ENCODE measurements around the gene GATA3. TPM values are rescaled to one million over a fixed set of nuclear protein-coding genes. Genes with fewer than 3 reads are reported as not detected.

Gene GATA3
- polyA plus RNA-seq, 1 experiment: 0.06 TPM

DNA sequence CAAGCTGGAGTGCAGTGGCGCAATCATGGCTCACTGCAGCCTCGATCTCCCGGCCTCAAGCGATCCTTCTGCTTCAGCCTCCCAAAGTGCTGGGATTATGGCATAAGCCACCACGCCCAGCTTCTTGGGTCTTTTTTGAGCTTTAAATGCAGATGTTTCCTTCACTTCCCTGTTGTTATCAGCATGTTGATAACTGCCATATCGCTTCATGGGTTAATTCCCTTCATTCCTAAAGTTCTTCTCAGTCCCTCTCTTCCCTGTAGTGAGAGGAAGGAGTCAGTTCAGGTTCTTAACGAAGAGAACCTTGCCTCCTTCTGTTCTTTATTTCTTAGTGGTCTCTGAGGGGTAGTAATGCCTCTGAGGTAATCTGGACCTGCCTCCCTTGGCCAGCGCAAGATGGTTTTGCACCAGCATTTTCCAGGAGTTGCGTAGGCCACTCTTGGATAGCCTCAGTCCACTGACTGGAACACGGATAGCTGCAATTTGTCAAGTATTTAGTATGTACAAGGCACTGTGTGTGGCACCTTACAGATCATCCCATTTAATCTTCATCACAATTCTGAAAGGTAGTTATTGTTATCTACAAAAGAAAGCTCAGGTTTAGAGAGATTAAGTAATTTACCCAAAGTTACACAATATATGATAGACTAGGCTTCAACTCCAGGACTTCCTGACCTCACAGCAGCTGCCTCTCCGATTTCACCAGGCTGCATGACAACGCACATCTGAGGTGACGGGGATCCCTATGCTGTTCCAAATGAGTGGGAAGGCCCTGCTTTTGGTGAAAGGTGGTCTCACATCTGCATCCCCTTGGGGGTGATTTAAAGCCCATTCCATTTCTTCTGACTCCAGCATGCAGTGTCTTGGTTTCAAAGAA lies 60.5 kb downstream of the GATA3 start:
- DNase-seq (ENCODE audit: low read depth): no peak
- Histone ChIP-seq H3K36me3 (ENCODE audit: control insufficient read depth, insufficient read depth, low read length) (no peaks in the 10 kb centered on the region), H3K4me3 (ENCODE audit: low read depth, low read length) (no peak overlapping the region), H3K27me3 (ENCODE audit: control insufficient read depth, insufficient read depth, low read length) (no peaks in the 10 kb centered on the region)
- POLR2A ChIA-PET: no interaction called here
- TF ChIP-seq, protein P1, sequence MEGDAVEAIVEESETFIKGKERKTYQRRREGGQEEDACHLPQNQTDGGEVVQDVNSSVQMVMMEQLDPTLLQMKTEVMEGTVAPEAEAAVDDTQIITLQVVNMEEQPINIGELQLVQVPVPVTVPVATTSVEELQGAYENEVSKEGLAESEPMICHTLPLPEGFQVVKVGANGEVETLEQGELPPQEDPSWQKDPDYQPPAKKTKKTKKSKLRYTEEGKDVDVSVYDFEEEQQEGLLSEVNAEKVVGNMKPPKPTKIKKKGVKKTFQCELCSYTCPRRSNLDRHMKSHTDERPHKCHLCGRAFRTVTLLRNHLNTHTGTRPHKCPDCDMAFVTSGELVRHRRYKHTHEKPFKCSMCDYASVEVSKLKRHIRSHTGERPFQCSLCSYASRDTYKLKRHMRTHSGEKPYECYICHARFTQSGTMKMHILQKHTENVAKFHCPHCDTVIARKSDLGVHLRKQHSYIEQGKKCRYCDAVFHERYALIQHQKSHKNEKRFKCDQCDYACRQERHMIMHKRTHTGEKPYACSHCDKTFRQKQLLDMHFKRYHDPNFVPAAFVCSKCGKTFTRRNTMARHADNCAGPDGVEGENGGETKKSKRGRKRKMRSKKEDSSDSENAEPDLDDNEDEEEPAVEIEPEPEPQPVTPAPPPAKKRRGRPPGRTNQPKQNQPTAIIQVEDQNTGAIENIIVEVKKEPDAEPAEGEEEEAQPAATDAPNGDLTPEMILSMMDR (IDR thresholded peaks at IDR 0.05; ENCODE audit: insufficient read depth, low read depth, low read length): no peak
- CTCF ChIA-PET: no interaction called here

DNA sequence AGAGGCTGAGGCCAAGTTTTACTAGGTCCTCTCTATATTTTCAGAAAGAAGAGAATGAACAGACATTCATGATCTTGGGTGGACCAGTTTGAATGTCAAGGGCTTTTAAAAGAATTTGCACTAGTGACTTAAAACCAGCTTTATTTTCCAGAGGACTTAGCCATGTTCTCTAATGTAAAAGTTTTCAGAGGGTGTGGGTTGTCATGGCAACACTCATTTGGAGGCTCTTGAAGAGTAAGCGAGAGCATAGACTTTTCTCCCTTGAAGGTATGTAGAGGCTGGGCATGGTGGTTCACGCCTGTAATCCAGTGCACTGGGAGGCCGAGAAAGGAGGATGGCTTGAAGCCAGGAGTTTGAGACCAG lies 61.1 kb downstream of the GATA3 start:
- TF ChIP-seq, protein P1 (IDR thresholded peaks at IDR 0.05; ENCODE audit: insufficient read depth, low read depth, low read length): no peak
- CTCF ChIA-PET: no interaction called here
- Histone ChIP-seq H3K36me3 (ENCODE audit: control insufficient read depth, insufficient read depth, low read length) (no peaks in the 10 kb centered on the region), H3K4me3 (ENCODE audit: low read depth, low read length) (no peak overlapping the region), H3K27me3 (ENCODE audit: control insufficient read depth, insufficient read depth, low read length) (no peaks in the 10 kb centered on the region)
- POLR2A ChIA-PET: no interaction called here
- DNase-seq (ENCODE audit: low read depth): no peak

DNA sequence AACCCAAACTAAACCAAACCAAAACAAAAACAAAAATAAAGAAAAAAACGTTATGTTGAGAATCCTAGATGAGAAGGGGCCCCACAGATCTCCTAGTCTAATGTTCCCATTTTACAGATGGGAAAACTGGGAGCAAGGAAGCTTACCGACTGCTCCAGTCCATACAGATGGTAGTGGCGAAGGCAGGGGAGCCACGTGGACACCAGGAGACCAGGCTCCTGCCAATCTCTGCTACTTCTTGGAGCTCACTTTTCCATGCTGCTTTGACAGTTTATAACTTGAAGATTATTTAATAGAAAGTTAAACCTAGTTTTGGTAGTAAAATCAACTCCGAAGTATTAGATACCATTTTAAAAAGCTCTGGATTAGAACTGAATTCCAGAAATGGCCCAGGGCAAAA lies 62.0 kb downstream of the GATA3 start:
- POLR2A ChIA-PET: no interaction called here

DNA sequence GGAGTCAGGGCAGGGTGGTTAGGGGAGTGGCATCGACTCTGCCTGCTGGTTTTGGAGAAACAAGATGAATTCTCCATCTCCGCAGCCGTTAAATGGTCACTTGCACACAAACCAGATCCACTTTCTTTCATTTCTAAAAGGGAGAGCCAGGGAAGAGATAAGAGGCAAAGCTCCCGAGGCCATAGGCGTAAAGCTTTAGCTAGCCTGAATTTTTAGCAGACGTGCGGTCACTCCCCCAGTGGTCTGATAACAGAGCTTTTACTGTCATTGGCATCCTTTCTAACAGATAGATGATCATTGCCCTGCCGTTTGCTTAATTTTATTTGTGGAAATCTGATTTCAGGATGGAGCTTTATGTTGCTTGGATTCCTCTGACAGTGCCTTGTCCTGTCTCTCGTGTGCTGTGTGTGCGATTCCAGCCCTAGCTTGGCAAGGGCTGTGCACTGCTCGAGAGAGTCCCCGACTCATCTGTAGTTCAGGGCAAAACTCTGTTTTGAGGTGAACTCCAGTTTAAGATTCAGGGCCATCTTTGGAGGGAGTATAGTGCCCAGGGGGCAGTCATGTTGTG lies 62.5 kb downstream of the GATA3 start:
- CTCF ChIA-PET: no interaction called here
- TF ChIP-seq, protein P1 (IDR thresholded peaks at IDR 0.05; ENCODE audit: insufficient read depth, low read depth, low read length): no peak
- H3K4me3 ChIP-seq (ENCODE audit: low read depth, low read length): no peak overlapping the region
- POLR2A ChIA-PET: no interaction called here
- DNase-seq (ENCODE audit: low read depth): no peak
- no peaks in the 10 kb centered on the region for H3K27me3 ChIP-seq (ENCODE audit: control insufficient read depth, insufficient read depth, low read length)
- no peaks in the 10 kb centered on the region for H3K36me3 ChIP-seq (ENCODE audit: control insufficient read depth, insufficient read depth, low read length)

More for the DNA sequence above, 62.0 kb downstream of the GATA3 start:
- no peaks in the 10 kb centered on the region for H3K36me3 ChIP-seq (ENCODE audit: control insufficient read depth, insufficient read depth, low read length)
- H3K27me3 ChIP-seq (ENCODE audit: control insufficient read depth, insufficient read depth, low read length): no peaks in the 10 kb centered on the region
- no peak overlapping the region for H3K4me3 ChIP-seq (ENCODE audit: low read depth, low read length)
- CTCF ChIA-PET: no interaction called here
- TF ChIP-seq, protein P1 (IDR thresholded peaks at IDR 0.05; ENCODE audit: insufficient read depth, low read depth, low read length): no peak
- no peak for DNase-seq (ENCODE audit: low read depth)

DNA sequence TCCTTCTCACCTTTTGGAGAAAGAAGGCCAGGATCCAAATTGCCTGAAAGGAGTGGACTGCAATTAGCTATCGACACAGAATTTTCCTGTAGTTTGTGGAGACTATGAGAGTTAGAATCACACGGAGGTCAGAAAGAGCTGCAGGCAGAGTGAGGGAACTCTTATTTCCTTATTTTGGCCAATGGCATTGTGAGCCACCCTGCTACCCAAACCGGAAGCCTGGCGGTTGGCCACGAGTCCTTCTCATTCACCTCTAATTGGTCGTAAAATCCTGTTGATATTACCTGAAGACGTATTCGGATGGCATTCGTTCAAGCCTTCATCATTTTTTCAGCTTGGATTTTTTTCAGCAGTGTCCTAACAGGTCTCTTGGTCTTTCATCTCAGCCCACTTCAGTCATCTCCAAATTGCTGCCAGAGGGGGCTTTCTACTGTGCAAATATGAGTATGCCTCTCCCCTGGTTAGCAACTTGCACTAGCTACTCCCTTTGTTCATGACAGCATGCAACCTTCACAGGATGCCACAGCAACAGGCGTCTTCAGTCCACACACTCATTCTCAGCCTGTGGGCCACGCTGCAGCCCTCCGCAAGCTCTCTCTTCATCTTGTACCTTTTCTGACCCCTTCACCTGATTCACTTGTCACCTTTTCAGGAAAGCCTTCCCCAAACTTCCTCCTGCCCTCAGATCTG lies 66.9 kb downstream of the GATA3 start:
- ChIA-PET POLR2A (no interaction called here), CTCF (no interaction called here)
- TF ChIP-seq, protein P1 (IDR thresholded peaks at IDR 0.05; ENCODE audit: insufficient read depth, low read depth, low read length): no peak
- no peak for DNase-seq (ENCODE audit: low read depth)
- Histone ChIP-seq H3K27me3 (ENCODE audit: control insufficient read depth, insufficient read depth, low read length) (no peaks in the 10 kb centered on the region), H3K4me3 (ENCODE audit: low read depth, low read length) (no peak overlapping the region), H3K36me3 (ENCODE audit: control insufficient read depth, insufficient read depth, low read length) (no peaks in the 10 kb centered on the region)

All from BJ (cell line).